Mesenchymal stem cell (in vitro differentiated cells and primary cell): Measurements from ENCODE around the gene LGALS3.
A peak's percentile ranks its signal among the peaks of the same experiment; 100 is the strongest.

Source experiments
- DNase-seq: peaks from one replicate; pipeline ENCODE4 v3.0.0-alpha.2; 2013
- H2AFZ ChIP-seq: one replicate; pipeline ENCODE4 v1.6.1; 2013; ENCODE audit warnings: low read depth, mild to moderate bottlenecking, control low read depth, inconsistent platforms, low read length, moderate library complexity
- H2AK5ac ChIP-seq: 2 replicates; pipeline ENCODE4 v1.6.1; 2013; ENCODE audit warnings: low read length, moderate library complexity, mild to moderate bottlenecking, inconsistent platforms; ENCODE audit not compliant: severe bottlenecking
- H2BK120ac ChIP-seq: one replicate; pipeline ENCODE4 v1.6.1; 2013; ENCODE audit warnings: low read depth, mild to moderate bottlenecking, inconsistent platforms, low read length, moderate library complexity
- H2BK12ac ChIP-seq, 2 experiments: one replicate each; pipeline ENCODE4 v1.6.1; 2013; ENCODE audit warnings: inconsistent platforms in 2 of 2, low read length in 2 of 2, mild to moderate bottlenecking in 2 of 2, moderate library complexity in 2 of 2, control low read depth in 1 of 2
- H2BK15ac ChIP-seq: one replicate; pipeline ENCODE4 v1.6.1; 2013; ENCODE audit warnings: mild to moderate bottlenecking, low read depth, inconsistent platforms; ENCODE audit not compliant: poor library complexity, severe bottlenecking
- H2BK5ac ChIP-seq: 2 replicates; pipeline ENCODE4 v1.6.1; 2013; ENCODE audit warnings: low read depth, mild to moderate bottlenecking, low read length, control low read depth, inconsistent platforms; ENCODE audit not compliant: poor library complexity, severe bottlenecking
- H3K14ac ChIP-seq, 2 experiments: one replicate each; pipeline ENCODE4 v1.6.1; 2013; ENCODE audit warnings: inconsistent platforms in 2 of 2, low read length in 2 of 2, control low read depth in 1 of 2, mild to moderate bottlenecking in 1 of 2, moderate library complexity in 1 of 2
- H3K18ac ChIP-seq, 2 experiments: one replicate each; pipeline ENCODE4 v1.6.1; 2013; ENCODE audit warnings: inconsistent platforms in 2 of 2, low read length in 2 of 2, control low read depth in 1 of 2, low read depth in 1 of 2, mild to moderate bottlenecking in 1 of 2
- H3K23ac ChIP-seq, 2 experiments: one replicate each; pipeline ENCODE4 v1.6.1; 2013; ENCODE audit warnings: inconsistent platforms in 2 of 2, low read length in 2 of 2, mild to moderate bottlenecking in 2 of 2, moderate library complexity in 2 of 2, control low read depth in 1 of 2
- H3K27ac ChIP-seq: 2 replicates; pipeline ENCODE4 v1.5.1; 2013; ENCODE audit warnings: mild to moderate bottlenecking, moderate library complexity, low read length, control low read depth, inconsistent platforms; ENCODE audit not compliant: poor library complexity, severe bottlenecking
- H3K27me3 ChIP-seq, 2 experiments: 2 replicates each; pipeline versions ENCODE4 v1.6.1 to v1.7.0; 2013; ENCODE audit warnings: low read length in 2 of 2, mild to moderate bottlenecking in 2 of 2, moderate library complexity in 2 of 2, control low read depth in 1 of 2, inconsistent platforms in 1 of 2; ENCODE audit not compliant: control insufficient read depth in 1 of 2, insufficient read depth in 1 of 2
- H3K36me3 ChIP-seq, 2 experiments: 2 replicates each; pipeline versions ENCODE4 v1.6.1 to v1.7.0; 2013; ENCODE audit warnings: low read length in 2 of 2, control low read depth in 1 of 2, inconsistent platforms in 1 of 2, low read depth in 1 of 2, mild to moderate bottlenecking in 1 of 2; ENCODE audit not compliant: insufficient read depth in 2 of 2, control insufficient read depth in 1 of 2
- H3K4ac ChIP-seq, 2 experiments: one replicate each; pipeline ENCODE4 v1.6.1; 2013; ENCODE audit warnings: inconsistent platforms in 2 of 2, low read length in 2 of 2, mild to moderate bottlenecking in 2 of 2, moderate library complexity in 2 of 2, control low read depth in 1 of 2, low read depth in 1 of 2
- H3K4me1 ChIP-seq: 2 replicates; pipeline ENCODE4 v1.6.1; 2013; ENCODE audit warnings: low read depth, low read length, control low read depth; ENCODE audit not compliant: control insufficient read depth, insufficient read depth
- H3K4me2 ChIP-seq: 2 replicates; pipeline ENCODE4 v1.6.1; 2013; ENCODE audit warnings: low read length, mild to moderate bottlenecking, inconsistent platforms; ENCODE audit not compliant: poor library complexity, severe bottlenecking
- H3K4me3 ChIP-seq, 2 experiments: 2 replicates each; pipeline versions ENCODE4 v1.5.1 to v1.7.0; 2013; ENCODE audit warnings: low read length in 2 of 2, mild to moderate bottlenecking in 2 of 2, control low read depth in 1 of 2, low read depth in 1 of 2; ENCODE audit not compliant: insufficient read depth in 1 of 2
- H3K79me1 ChIP-seq: replicated peaks from 2 replicates; pipeline ENCODE4 v1.6.1; 2013; ENCODE audit warnings: mild to moderate bottlenecking, control low read depth, low read length, inconsistent platforms; ENCODE audit not compliant: poor library complexity, severe bottlenecking
- H3K9ac ChIP-seq: 2 replicates; pipeline ENCODE4 v1.7.0; 2013; ENCODE audit warnings: mild to moderate bottlenecking, low read length, moderate library complexity
- H3K9me3 ChIP-seq: 2 replicates; pipeline ENCODE4 v1.7.0; 2013; ENCODE audit warnings: mild to moderate bottlenecking, low read length; ENCODE audit not compliant: control insufficient read depth
- H4K8ac ChIP-seq: one replicate; pipeline ENCODE4 v1.6.1; 2013; ENCODE audit warnings: inconsistent platforms, mild to moderate bottlenecking, low read length, moderate library complexity
- H4K91ac ChIP-seq: one replicate; pipeline ENCODE4 v1.6.1; 2013; ENCODE audit warnings: mild to moderate bottlenecking, low read length, inconsistent platforms
- WGBS: methylation state at CpG from one replicate; pipeline ENCODE4 v1.1.7; 2013; ENCODE audit warnings: mixed read lengths; 5-methylcytosine and 5-hydroxymethylcytosine counted together

LGALS3 gene

GRCh38 chr14:55114720-55115119 is 14.3 kb upstream of the LGALS3 start:
- Histone ChIP-seq H3K27me3 (no peaks in the 10 kb centered on the region), H3K4ac (no peak overlapping the region), H2BK15ac (no peak overlapping the region), H2BK120ac (no peak overlapping the region), H2AFZ (no peak overlapping the region), H2BK5ac (no peak overlapping the region), H3K4me2 (no peak overlapping the region), H4K8ac (no peak overlapping the region), H3K9ac (no peak overlapping the region), H3K27ac (no peak overlapping the region), H3K36me3 (no peaks in the 10 kb centered on the region), H3K18ac (no peak overlapping the region), H3K4me3 (no peak overlapping the region), H2BK12ac (peak overlapping the region in 1 of 2 experiments; percentile 28), H3K23ac (no peak overlapping the region), H3K79me1 (no peaks in the 10 kb centered on the region), H3K9me3 (no peaks in the 10 kb centered on the region), H4K91ac (no peak overlapping the region), H2AK5ac (no peak overlapping the region), H3K14ac (no peak overlapping the region), H3K4me1 (no peaks in the 10 kb centered on the region)
- DNase-seq, result no peak
- WGBS, result 94% methylated on average over 2 of the region's 2 CpGs

- Histone ChIP-seq H2BK15ac (no peak overlapping the region), H3K4me3 (no peak overlapping the region), H3K4me1 (no peaks in the 10 kb centered on the region), H2BK12ac (peak overlapping the region in 1 of 2 experiments; percentile 1), H3K4ac (no peak overlapping the region), H3K27me3 (no peaks in the 10 kb centered on the region), H3K9me3 (no peaks in the 10 kb centered on the region), H4K91ac (no peak overlapping the region), H2AFZ (no peak overlapping the region), H3K27ac (no peak overlapping the region), H3K14ac (no peak overlapping the region), H2BK120ac (no peak overlapping the region), H3K79me1 (no peaks in the 10 kb centered on the region), H3K36me3 (no peaks in the 10 kb centered on the region), H3K18ac (no peak overlapping the region), H2BK5ac (no peak overlapping the region), H3K9ac (no peak overlapping the region), H3K4me2 (no peak overlapping the region), H3K23ac (no peak overlapping the region), H4K8ac (no peak overlapping the region), H2AK5ac (no peak overlapping the region)
- DNase-seq, result no peak
- 52% methylated on average over 3 of the region's 3 CpGs for WGBS
These were observed 13.6 kb upstream of the LGALS3 start for GRCh38 chr14:55115460-55115859.

- H3K79me1 ChIP-seq, result no peaks in the 10 kb centered on the region
- H3K14ac ChIP-seq, result no peak overlapping the region
- H3K27ac ChIP-seq, result no peak overlapping the region
- H4K8ac ChIP-seq, result no peak overlapping the region
- H3K9me3 ChIP-seq, result no peaks in the 10 kb centered on the region
- 94% methylated on average over 2 of the region's 4 CpGs for WGBS
- no peak overlapping the region for H3K23ac ChIP-seq
- H3K18ac ChIP-seq, result no peak overlapping the region
- no peak overlapping the region for H3K4ac ChIP-seq
- H2BK120ac ChIP-seq, result no peak overlapping the region
- H3K9ac ChIP-seq, result no peak overlapping the region
- DNase-seq, result no peak
- H3K27me3 ChIP-seq, result no peaks in the 10 kb centered on the region
- no peak overlapping the region for H2BK5ac ChIP-seq
- H3K36me3 ChIP-seq, result no peaks in the 10 kb centered on the region
- H3K4me1 ChIP-seq, result no peaks in the 10 kb centered on the region
- H4K91ac ChIP-seq, result no peak overlapping the region
- H2BK15ac ChIP-seq, result no peak overlapping the region
- no peak overlapping the region for H2AFZ ChIP-seq
- H3K4me2 ChIP-seq, result no peak overlapping the region
- no peak overlapping the region for H2BK12ac ChIP-seq
- H3K4me3 ChIP-seq, result no peak overlapping the region
- no peak overlapping the region for H2AK5ac ChIP-seq
These were observed 13.2 kb upstream of the LGALS3 start for GRCh38 chr14:55115861-55116245.

GRCh38 chr14:55116246-55117030 is 12.6 kb upstream of the LGALS3 start:
- Histone ChIP-seq H3K4me2 (no peak overlapping the region), H2AFZ (no peak overlapping the region), H3K9me3 (no peaks in the 10 kb centered on the region), H3K23ac (no peak overlapping the region), H3K27ac (no peak overlapping the region), H2BK12ac (peak overlapping the region; percentile 3 to 34), H3K27me3 (no peaks in the 10 kb centered on the region), H3K14ac (no peak overlapping the region), H2BK120ac (no peak overlapping the region), H2BK15ac (no peak overlapping the region), H2BK5ac (no peak overlapping the region), H2AK5ac (no peak overlapping the region), H3K4me1 (no peaks in the 10 kb centered on the region), H3K79me1 (no peaks in the 10 kb centered on the region), H3K18ac (no peak overlapping the region), H3K4ac (no peak overlapping the region), H3K9ac (no peak overlapping the region), H4K8ac (no peak overlapping the region), H4K91ac (no peak overlapping the region), H3K4me3 (no peak overlapping the region), H3K36me3 (no peaks in the 10 kb centered on the region)
- WGBS, result 69% methylated on average over 10 of the region's 11 CpGs
- no peak for DNase-seq
